ENCODE measurements around the gene CDYL. TPM values are rescaled to one million over a fixed set of nuclear protein-coding genes. Genes with fewer than 3 reads are reported as not detected.

CDYL gene
- polyA plus RNA-seq, 1 of the 3 experiments (the other 2 are of a cell fraction): 13.3 TPM

DNA sequence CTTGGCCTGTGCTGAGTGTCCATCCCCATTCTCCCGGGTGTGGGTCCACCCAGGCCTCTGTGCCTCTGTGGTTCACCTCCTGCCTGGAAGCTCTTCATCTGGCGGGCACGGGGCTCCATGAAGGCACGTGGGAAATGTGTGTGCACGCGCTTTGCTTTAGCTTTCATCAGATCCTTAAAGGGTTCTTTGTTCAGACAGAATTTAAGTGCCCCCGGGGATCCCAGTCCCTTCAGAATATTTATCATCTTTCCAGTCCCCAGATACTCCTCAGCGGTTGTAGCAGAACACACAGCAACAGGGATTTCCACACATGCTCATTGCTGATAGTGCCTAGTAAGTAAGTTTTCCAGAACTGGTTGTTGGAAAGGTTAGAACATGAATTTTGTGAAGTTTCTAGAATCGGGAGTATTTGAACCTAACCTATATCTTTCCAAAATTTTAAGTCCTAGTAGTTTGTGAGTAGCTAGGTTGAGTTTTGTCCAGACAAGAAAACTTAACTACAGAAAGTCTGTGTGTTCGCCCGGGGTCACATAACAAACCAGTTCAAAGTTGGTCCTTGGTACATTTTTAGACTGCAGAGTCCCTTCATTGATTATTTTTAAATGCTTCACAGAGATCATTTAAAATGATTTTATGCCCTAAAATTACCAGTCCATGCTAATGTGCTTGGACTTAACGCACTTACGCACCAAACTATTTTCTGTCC, 159.9 kb downstream of the CDYL start (continued):
- TF ChIP-seq USF1 (IDR thresholded peaks at IDR 0.05; ENCODE audit: borderline replicate concordance, low read depth): no peak

DNA sequence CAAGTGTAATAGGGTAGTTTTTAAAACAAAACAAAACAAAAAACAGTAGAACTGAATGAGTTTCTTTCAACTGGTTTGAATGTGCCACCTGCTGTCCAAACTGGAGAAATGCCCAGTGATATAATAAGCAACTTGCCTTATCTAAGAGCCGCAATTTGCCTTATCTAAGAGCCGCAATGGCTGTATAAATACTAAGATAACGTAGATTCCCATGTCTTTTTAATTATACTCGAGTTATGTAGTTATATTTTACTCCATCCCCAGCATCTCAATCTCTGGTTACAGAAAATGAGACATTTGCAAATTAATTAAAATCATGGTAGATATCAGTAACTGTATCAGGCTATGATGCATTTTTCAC, 160.5 kb downstream of the CDYL start:
- H3K4me1 ChIP-seq (ENCODE audit: control insufficient read depth in 1 of 2, insufficient read depth in 2 of 2, low read depth in 1 of 2, low read length in 1 of 2): peaks cover 0 to 11% of the 10 kb centered on the region in 2 experiments; a peak in 3 of 4 replicates
- no peak overlapping the region for H2AFZ ChIP-seq (ENCODE audit: low read depth)
- no peak overlapping the region for H3K27ac ChIP-seq (ENCODE audit: low read depth in 2 of 2, low read length in 1 of 2)
- H3K9me2 ChIP-seq: no peaks in the 10 kb centered on the region
- H3F3A ChIP-seq (replicated peaks; ENCODE audit: insufficient read depth): peaks cover 8% of the 10 kb centered on the region
- ChIA-PET CTCF (interaction anchor here (1.2 to 1.5 kb wide), 3 partner anchors 10 to 17 kb away, joined by 3 to 6 read pairs (median 4); no protein-coding TSS in a partner anchor), POLR2A (no interaction called here)
- H3K4me3 ChIP-seq (ENCODE audit: low read depth in 2 of 2, low read length in 1 of 2): no peak overlapping the region
- TF ChIP-seq RCOR1 (IDR thresholded peaks at IDR 0.05; ENCODE audit: low read length): peak; percentile 94
- TF ChIP-seq RAD21 (IDR thresholded peaks at IDR 0.05; ENCODE audit: low read length): peak; percentile 75
- TF ChIP-seq TCF12 (IDR thresholded peaks at IDR 0.05): no peak
- TF ChIP-seq POLR2AphosphoS5 (IDR thresholded peaks at IDR 0.05; ENCODE audit: low read depth, low read length): no peak
- peak; percentile 73 for TF ChIP-seq CTCF (IDR thresholded peaks at IDR 0.05)
- peak; percentile 71 for TF ChIP-seq SMC3 (IDR thresholded peaks at IDR 0.05; ENCODE audit: low read depth, low read length)
- peak in 1 of 2 experiments; percentile 28; a peak in 1 of 4 replicates for TF ChIP-seq EP300 (IDR thresholded peaks at IDR 0.05; ENCODE audit: borderline replicate concordance in 1 of 2, low read depth in 1 of 2, low read length in 1 of 2)
- TF ChIP-seq FOXJ3 (CRISPR knock-in tag; IDR thresholded peaks at IDR 0.05): no peak
- TF ChIP-seq YY1 (IDR thresholded peaks at IDR 0.05; ENCODE audit: low read depth): no peak
- TF ChIP-seq, protein P1, sequence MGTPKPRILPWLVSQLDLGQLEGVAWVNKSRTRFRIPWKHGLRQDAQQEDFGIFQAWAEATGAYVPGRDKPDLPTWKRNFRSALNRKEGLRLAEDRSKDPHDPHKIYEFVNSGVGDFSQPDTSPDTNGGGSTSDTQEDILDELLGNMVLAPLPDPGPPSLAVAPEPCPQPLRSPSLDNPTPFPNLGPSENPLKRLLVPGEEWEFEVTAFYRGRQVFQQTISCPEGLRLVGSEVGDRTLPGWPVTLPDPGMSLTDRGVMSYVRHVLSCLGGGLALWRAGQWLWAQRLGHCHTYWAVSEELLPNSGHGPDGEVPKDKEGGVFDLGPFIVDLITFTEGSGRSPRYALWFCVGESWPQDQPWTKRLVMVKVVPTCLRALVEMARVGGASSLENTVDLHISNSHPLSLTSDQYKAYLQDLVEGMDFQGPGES (IDR thresholded peaks at IDR 0.05; ENCODE audit: low read depth, low read length): no peak
- TF ChIP-seq CHD2 (IDR thresholded peaks at IDR 0.05; ENCODE audit: low read length, partially characterized antibody): peak; percentile 42
- peak; percentile 92 for TF ChIP-seq GATA2 (CRISPR knock-in tag; IDR thresholded peaks at IDR 0.05)
- H3K9me3 ChIP-seq: no peaks in the 10 kb centered on the region
- H3K27me3 ChIP-seq (ENCODE audit: insufficient read depth): no peaks in the 10 kb centered on the region
- peak; percentile 62 for DNase-seq
- H4K20me1 ChIP-seq (ENCODE audit: insufficient read depth): peaks cover 1% of the 10 kb centered on the region; the same call in 1 of the 2 replicates
- 20% methylated on average over 4 of the region's 4 CpGs for WGBS (ENCODE audit: low lambda C conversion rate)
- H3K79me2 ChIP-seq (ENCODE audit: insufficient read depth): no peaks in the 10 kb centered on the region
- peaks cover 0 to 4% of the 10 kb centered on the region in 2 experiments for H3K36me3 ChIP-seq (replicated peaks in 1 of 2; ENCODE audit: control insufficient read depth in 1 of 2, insufficient read depth in 2 of 2, low read length in 1 of 2)
- H3K9ac ChIP-seq: no peak overlapping the region
- H3K4me2 ChIP-seq: no peak overlapping the region
